ENCODE measurements around the gene SCAMP3.
"Not testable (repeated sequence)": the region's sequence is repeated elsewhere in the genome, so short reads cannot be mapped to it uniquely, and the experiment has no call there.

GRCh38 chr1:155220211-155220965, 41.8 kb downstream of the SCAMP3 start:
- not testable (repeated sequence) for TF ChIP-seq CTCF (IDR thresholded peaks at IDR 0.05; ENCODE audit: poor library complexity, severe bottlenecking); RAD21 (conservative IDR thresholded peaks at IDR 0.05); EZH2 (IDR thresholded peaks at IDR 0.05; ENCODE audit: borderline replicate concordance, insufficient read depth, low read length, poor library complexity, severe bottlenecking)
